HG03139 (cell line): Measurements from ENCODE around the gene MTHFD1L.

ENCODE experiments used
- ATAC-seq: cut with Tn5 transposase; IDR thresholded peaks from one replicate; pipeline ENCODE4 v1.9.1; 2021; ENCODE audit not compliant: unreplicated experiment

MTHFD1L gene

DNA sequence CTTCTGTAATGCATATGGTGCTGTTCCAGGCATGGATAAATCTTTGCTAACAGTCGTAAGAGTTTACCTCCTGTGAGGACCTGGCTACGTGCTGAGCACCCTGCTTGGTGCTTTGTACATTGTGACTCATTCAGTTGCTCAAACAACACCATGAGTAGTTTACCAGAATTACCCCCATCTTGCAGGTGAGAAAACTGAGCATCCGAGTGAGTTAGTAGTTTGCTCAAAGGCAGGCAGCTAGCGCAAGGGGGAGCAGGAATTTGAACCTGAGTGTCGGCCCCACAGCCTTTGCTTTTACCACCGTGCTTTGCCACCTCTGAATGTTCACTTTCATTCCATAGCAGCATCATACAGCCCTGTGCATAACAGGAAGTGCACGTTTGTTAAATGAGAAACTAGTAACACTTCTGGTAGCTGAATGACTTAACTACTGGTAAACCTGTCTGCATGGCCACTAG is 121.9 kb downstream of the MTHFD1L start:
- peak; percentile 82 for ATAC-seq

DNA sequence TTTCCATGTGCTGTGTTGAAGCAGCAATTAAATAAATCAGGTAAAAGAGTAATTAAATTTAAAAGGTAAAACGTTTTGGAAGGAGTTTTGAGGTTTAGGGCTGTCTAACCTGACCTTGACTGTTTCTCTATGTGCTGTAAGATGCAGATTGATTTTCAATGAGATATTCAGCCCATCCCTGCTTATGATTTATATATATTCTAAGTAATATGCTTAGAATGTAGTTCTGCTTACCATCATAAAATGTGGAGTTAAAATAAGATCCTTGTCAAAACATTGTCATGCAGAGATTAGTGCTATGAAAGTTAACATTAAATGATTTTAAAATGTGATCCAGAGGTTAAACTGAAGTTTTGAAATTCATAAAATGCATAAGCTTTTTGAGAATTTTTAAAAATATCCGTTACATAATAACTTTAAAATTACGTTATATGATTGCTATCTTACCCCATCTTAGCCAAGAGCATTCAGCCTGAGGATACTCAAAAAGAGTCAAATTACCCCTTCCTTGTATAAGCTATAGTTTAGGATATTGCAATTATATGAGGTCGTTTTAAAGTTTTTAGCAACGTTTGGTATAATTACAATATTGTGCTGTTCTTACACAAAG is 122.5 kb downstream of the MTHFD1L start:
- ATAC-seq: no peak

DNA sequence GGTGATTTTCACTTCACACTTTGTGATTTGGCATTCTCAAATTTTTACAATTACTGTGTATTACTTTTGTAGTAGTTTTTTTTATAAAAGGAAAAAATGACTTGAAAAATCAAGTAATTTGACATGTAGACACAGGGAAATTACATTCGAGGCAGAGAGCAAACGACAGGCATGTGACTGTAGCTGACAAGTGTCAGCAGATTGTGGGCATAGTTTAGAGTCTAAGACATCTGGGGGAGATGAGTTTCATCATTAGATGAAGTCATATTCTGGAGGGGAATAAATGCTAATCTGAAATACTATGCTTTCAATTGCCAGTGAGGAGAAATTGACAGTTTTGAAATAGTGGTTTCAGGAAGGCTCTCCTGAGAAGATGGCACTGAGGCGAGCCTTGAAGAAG is 126.0 kb downstream of the MTHFD1L start:
- ATAC-seq: no peak

DNA sequence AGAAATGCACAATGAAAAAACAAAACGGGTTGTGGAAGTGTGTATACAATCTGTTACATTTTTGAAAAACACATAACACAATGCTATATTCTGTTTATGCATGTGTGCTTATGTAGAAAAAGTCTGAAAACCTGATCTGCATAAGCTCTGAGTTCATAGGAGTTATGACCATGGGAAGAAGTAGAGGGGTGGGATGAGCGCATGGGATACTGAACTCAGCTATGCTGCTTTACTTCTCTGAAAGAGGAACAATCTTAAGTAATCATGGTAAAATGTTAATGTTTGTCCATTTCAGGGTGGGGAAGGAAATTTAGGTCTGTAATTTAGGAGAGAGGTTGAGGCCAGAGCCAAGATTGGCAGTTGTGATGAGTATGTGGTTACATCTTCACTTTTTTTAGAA is 126.8 kb downstream of the MTHFD1L start:
- no peak for ATAC-seq

DNA sequence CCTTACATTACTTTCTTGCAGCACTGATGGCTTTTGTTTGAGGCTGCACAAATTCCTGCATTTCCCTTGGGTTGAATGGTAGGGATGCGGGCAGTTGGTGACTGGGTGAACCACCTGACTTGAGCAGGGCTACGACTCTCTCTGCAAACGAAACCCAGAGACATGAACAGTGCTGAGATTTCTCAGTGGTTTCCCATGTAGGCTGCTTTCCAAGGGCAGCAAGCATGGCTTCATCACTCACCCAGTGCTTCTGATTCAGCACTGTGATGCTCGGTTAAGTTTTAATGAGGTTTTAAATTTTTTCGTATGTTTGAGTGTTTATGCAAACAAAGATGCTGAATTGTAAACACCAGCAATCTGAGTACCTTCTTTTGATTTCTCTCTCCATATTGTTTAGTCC is 127.2 kb downstream of the MTHFD1L start:
- ATAC-seq: no peak

DNA sequence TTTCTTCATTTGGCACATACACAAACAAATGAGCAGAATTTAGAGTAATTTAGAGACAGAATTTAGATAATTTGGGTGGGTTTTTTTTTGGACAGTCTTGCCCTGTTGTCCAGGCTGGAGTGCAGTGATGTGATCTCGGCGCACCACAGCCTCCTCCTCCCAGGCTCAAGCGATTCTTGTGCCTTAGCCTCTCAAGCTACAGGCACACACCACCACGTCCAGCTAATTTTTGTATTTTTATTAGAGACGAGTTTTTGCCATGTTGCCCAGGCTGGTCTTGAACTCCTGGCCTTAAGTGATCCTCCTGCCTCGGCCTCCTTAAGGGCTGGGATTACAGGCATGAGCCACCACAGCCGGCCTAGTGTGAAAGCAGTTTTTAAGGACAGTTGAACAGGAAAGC is 127.8 kb downstream of the MTHFD1L start:
- ATAC-seq: no peak

DNA sequence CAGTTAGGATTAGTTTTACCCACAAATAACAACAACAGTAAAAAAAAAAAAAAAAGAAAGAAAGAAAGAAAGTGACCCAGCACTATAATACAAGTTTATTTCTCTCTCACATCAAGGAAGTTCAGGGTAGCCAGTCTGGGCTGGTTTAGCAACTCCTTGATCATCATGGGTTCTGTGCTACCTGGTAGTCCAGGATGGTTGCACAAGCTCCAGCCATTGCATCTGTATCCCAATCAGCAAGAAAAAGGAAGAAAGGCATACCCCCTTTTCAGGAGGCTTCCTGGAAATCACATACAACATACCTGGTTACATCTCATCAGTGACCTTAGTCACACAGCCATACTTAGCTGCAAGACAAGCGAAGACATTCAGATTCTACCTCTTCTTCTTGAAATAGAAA is 128.5 kb downstream of the MTHFD1L start:
- ATAC-seq: no peak

DNA sequence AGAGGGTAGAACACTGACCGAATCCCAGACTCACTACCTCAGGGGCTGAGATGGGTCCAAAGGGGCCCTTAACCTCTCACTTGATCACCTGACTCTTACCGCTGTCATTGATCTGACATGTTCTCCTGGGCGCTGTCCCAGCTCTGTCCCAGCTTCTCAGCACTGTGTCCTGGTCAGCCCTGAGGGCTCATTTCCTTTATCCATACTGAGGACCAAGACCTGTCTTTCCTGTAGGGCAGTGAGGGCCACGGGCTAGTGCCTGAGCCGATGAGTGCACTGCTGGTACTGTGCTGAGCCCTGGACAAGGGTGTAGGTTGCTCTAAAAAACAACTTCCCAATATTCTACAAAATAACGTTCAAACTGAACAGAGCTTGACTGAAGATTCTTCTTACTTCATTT is 131.5 kb downstream of the MTHFD1L start:
- no peak for ATAC-seq

DNA sequence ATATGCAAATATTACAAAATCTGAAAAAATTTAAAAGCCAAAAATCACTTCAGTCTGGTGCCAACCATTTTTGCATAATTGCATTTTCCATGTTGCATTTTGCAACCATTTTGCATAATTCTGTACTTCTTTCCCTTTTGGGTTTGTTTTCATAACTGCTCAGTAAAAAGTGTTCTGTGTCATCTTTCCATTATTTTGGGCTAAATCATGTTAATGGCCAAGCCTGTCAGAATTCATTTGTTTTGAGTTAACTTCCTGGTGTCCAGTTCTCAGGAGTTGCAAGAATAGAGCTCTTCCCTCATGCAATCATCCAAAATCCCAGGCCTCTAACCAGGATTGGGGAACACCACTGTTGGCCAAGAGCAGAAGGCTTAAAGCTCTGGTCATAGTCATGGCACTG is 133.6 kb downstream of the MTHFD1L start:
- no peak for ATAC-seq

DNA sequence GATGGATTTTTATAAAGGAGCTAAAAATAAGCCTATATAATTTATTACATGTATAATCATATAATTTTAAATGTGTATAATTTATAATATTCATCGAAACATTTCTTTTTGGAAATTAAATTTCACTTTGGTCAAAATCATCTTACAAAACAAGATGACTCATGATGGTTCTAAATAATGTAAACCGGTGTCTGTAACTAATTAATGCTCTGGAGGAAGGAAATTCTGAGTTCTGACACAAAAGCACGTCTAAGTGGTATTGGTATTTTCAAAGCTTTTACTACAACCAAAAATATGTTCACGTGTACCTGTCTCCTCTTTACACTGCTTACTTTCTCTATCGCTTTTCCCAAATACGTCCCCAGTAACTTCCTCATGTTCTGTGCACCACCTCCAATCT is 134.1 kb downstream of the MTHFD1L start:
- ATAC-seq: no peak

DNA sequence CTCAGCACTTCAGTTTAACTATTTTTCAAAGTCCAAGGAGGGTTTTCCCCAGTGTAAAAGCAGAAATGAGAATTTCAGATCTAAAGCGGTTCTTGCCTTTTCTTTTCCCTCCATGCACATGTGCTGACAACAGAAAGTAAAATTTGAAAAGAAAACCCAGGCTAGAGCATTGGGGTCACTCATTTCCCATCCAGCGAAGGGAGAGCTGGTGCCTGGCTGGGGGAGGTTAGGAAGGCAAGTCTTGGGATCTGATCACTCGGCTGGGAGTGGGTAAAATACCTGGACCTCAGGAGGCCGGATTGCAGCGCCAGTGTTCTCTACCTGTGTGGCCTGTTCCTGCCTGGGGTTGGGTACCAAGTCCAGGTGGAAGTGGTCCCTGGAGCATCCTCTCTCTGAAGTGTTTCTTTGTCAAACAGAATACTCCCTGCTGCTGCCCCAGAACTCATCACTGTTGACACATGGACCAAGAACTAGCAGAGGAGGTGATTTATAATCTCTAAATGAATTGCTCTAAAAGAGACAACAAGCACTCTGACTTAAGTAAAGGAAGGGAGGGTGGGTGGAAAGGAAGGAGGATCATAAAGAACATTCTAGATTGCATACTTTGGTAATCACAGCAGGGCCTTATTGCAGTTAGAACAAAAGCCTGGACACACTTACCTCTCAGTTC is 136.0 kb downstream of the MTHFD1L start:
- ATAC-seq: no peak

DNA sequence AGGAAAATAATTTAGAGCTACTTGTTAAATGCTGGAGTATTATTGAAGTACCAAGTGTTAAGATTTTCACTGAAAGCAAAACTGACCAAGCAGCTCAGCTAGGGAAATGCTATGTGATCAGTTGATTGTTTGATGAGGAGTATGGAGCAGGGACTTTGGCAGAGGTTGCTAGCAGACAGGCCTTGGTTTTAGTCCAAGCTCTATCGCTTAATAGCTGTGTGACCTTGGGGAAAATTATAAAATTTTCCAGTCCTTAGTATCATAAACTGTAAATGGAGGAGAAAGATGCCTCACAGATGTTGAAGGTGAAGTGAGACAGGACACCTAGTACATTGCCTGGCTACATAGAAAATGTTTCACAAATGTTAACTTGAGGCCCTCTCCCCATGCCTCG is 136.6 kb downstream of the MTHFD1L start:
- no peak for ATAC-seq

DNA sequence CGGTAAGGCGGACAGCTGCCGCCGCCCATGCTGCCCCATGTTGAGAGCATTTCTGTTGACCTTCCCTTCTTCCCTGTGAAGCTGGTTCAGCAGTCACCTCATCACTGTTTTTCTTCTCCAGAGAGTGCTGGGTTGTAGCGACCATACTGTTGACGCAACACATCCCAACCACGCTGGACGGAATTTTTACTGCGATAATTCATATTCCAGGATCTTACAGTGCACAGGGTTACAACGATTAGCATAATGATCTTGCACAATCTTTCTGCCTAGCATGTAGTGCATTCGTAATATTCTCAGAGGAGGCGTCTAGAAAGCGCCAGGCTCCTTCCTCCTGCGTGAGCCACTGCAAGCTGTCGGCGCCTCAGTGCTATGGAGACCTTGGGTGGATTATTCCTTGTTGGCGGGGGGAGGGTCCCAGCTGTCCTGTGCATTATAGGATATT is 137.0 kb downstream of the MTHFD1L start:
- no peak for ATAC-seq

DNA sequence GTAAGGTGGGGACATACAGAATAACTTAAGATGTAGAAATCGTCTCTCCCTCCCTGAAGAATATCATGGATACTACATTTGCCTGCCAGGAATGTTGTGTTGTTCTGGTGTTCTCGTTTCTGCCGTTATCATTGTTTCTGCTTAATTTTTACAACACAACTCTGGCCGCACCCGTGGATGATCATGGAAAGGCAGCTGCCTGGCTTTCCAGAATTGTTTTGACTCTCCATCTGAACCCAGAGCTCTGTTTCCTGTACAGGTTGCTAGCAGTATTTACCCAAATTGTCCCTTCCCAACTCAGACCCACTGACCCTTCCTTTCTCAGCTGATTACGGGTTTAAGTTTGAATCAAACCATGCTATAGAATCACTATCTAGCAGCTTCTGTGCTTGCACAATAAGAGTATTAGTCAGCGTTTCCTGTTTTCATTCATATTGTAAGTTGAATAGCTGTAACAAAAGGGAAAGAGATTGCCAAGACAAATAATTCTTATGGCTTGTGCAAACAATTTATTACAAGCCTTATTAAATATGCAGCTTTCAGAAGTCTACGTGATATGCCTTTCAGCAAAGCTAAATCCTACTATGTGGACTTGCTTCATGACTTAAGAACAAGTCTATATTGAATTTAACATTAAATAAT is 139.0 kb downstream of the MTHFD1L start:
- no peak for ATAC-seq

DNA sequence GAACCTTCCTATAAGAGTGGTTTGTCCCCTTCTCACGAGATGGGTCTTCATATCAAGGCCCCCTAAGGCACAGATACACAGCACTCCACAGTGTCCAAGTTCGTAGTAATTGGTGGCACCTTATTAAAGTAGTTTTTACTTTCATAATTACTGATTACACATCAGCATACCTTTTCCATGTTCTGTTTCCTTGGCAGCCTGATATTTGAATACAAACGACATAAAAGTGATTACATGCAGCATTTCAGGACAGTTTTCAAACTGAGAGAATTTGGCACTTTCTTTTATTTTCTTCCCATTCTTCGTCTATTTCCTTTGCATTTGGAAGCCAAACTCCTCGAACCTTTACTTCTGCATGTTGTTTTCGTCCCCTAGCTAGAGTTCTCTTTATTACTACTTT is 139.7 kb downstream of the MTHFD1L start:
- ATAC-seq: no peak

DNA sequence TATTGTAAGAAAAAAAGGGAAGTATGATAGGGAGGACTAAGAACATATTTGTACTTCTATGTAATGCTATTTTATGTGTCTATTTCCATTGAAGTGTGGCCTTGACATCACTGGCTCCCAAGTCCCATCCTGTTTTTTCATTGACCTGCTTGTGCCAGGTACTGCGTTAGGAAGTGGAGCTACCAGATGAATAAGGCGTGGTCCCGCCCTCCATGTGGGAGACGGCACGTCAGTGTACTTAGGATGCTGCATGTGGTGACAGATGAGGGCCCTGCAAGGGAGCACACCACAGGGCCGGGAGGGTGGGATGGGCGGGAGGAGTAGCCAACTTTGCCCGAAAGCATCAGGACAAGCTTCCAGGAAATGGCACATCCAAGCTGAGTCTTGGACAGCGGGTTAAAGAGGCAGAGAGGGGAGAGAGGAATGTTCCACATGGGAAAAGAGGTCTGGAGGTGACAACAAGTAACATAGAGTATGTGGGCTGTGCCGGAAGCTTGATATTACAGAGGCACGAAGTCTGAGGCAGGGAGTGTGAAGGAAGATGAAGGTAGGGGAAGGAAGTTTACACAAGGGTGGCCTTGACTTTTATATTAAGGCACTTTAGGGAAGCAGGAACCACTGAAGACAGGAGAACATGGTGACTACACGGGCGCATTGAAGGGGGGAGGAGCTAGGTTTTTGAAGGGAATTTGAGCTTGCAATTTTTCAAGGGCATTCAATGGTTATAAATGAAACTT is 140.6 kb downstream of the MTHFD1L start:
- no peak for ATAC-seq

DNA sequence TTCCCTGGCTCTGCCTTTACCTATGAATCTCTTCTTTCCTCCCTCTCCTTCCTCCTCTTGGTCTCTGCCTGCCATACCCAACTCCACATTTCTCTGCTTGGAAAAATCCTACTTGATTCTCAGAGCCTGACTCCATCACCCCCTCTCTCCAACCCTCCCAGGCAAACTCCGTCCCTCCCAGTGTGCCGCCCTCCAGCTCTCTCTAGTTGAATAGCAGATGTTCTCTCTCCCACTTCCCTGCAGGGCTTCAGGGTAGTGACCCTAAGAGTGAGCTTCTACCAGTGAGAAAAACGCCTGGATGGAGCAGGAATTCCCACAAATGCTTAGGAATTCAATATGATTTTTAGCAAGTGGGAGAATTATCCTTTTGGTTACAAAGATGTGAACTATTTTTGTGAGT is 141.6 kb downstream of the MTHFD1L start:
- no peak for ATAC-seq

DNA sequence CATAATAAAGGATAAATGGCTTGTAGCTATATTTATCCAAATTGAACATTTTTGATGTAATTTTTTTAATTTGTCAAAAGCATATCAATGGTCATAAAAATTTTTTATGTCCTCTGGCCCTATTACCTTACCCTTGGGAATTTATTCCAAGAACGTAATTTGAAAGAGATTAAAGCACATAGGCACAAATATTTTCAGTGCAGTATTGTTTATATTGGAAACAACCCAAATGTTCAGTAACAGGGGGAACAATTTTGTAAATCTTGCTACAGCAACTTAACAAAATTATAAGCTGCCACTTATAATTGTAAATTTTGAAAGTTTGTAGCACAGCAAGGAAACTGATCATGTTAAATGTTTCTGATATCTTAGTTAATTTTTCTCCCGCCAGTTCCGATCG is 142.4 kb downstream of the MTHFD1L start:
- ATAC-seq: no peak

DNA sequence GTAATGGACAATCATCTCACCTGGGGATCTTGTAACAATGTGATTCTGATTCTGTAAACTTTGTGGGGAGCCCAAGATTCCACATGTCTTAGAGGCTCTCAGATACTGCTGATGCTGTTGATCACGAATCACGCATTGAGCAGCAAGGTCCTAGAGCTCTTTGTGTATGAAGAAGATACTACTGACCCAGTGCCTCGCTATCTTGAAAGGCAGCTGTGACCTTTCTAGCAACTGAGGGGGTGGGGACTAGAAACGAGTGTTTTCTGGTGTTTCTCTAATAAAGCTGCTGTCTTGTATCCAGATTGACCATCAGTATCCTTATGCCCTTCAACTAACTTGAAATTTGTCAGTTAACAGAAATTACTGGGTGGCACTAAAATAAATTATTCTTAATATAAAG is 142.9 kb downstream of the MTHFD1L start:
- ATAC-seq: no peak

DNA sequence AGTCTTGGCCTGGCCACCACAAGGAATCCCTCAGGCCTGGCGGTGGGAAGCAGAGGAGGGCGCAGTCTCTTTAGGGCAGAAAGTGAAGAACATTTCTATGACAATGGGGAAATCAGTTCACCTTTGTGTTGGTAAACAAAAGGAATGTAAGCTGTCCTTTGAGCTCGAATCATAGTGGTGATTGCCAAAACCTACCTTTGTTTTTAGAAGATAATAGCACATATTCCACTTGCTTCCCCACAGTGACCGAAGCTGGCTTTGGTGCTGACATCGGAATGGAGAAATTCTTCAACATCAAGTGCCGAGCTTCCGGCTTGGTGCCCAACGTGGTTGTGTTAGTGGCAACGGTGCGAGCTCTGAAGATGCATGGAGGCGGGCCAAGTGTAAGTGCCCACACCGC is 144.1 kb downstream of the MTHFD1L start:
- no peak for ATAC-seq

DNA sequence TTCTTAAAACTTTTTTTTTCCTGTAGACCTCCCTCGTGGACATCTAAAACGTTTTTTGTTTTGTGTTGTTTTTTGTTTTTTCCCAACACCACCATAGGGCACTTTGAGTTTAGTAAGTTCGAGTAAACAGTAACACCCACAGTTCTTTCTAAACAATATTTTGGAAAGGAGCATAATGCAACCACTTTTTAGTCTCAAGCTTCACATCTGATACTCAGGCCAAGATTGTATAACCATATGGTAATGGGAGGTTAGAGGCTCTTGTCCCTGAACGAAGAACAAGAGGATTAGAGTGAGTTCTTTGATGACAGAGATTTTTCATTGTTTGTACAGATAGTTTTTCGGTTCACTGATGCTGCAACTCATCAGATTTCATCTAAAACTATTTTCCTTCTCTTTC is 144.6 kb downstream of the MTHFD1L start:
- ATAC-seq: no peak
